IMR-90 (cell line): ENCODE results near the gene DBT. TPM values are rescaled to one million over a fixed set of nuclear protein-coding genes. Genes with fewer than 3 reads are reported as not detected.

Experiments
- ATAC-seq: fragments of 200-7000 bp; cut with Tn5 transposase; 2 replicates; pipeline ENCODE4 v1.9.1; 2020; ENCODE audit warnings: low read depth, mild to moderate bottlenecking, moderate library complexity
- BruUV-seq: library from RNA; stranded (reverse); fragments of 400-500 nt; replicated peaks from 2 replicates; lab custom pipeline; 2021; lab: Mats Ljungman, UMichigan
- CTCF ChIA-PET: fragments of 300-600 bp; formaldehyde crosslinking; extraction: SDS; loops from one replicate; lab custom pipeline; 2021; ENCODE audit warnings: antibody characterized with exemption; lab: Yijun Ruan, JAX
- POLR2A ChIA-PET: fragments of 300-600 bp; sonication (Branson Sonifier 250); formaldehyde crosslinking; loops from one replicate; lab custom pipeline; 2022; ENCODE audit warnings: antibody characterized with exemption; ENCODE audit not compliant: unreplicated experiment; lab: Charles Lee
- DNase-seq: peaks from one replicate; pipeline ENCODE4 v3.0.0; 2013
- H2AFZ ChIP-seq: replicated peaks from 2 replicates; pipeline ENCODE3; 2013; ENCODE audit warnings: low read length, mild to moderate bottlenecking; ENCODE audit not compliant: poor library complexity
- H2AK5ac ChIP-seq: 2 replicates; pipeline ENCODE4 v1.6.1; 2013; ENCODE audit warnings: low read depth, low read length, inconsistent platforms
- H2AK9ac ChIP-seq: replicated peaks from 2 replicates; pipeline ENCODE3; 2013; ENCODE audit warnings: mild to moderate bottlenecking, low read depth, low read length, moderate library complexity; ENCODE audit not compliant: poor library complexity
- H2BK120ac ChIP-seq: 2 replicates; pipeline ENCODE4 v1.6.1; 2013; ENCODE audit warnings: low read depth, low read length, inconsistent platforms
- H2BK15ac ChIP-seq: 3 replicates; pipeline ENCODE4 v1.6.1; 2013; ENCODE audit warnings: low read depth, low read length, inconsistent platforms
- H2BK20ac ChIP-seq: 2 replicates; pipeline ENCODE4 v1.6.1; 2013; ENCODE audit warnings: low read depth, mild to moderate bottlenecking, inconsistent platforms, low read length, moderate library complexity
- H2BK5ac ChIP-seq: 2 replicates; pipeline ENCODE4 v1.6.1; 2013; ENCODE audit warnings: mild to moderate bottlenecking, low read depth, low read length, inconsistent platforms; ENCODE audit not compliant: poor library complexity, severe bottlenecking
- H3K14ac ChIP-seq: replicated peaks from 2 replicates; pipeline ENCODE4 v1.6.1; 2013; ENCODE audit warnings: low read depth, low read length, inconsistent platforms
- H3K18ac ChIP-seq: 2 replicates; pipeline ENCODE4 v1.6.1; 2013; ENCODE audit warnings: low read depth, low read length, control low read depth
- H3K23ac ChIP-seq: 2 replicates; pipeline ENCODE4 v1.6.1; 2013; ENCODE audit warnings: low read depth, low read length, inconsistent platforms
- H3K27ac ChIP-seq: 2 replicates; pipeline ENCODE4 v1.5.1; 2013; ENCODE audit warnings: mild to moderate bottlenecking, control low read depth, low read length; ENCODE audit not compliant: insufficient read depth
- H3K27me3 ChIP-seq: 2 replicates; pipeline ENCODE4 v1.6.1; 2013; ENCODE audit warnings: low read length; ENCODE audit not compliant: control insufficient read depth, insufficient read depth
- H3K36me3 ChIP-seq: 2 replicates; pipeline ENCODE4 v1.6.1; 2013; ENCODE audit warnings: low read length, mixed read lengths; ENCODE audit not compliant: control insufficient read depth, insufficient read depth
- H3K4ac ChIP-seq: 2 replicates; pipeline ENCODE4 v1.6.1; 2013; ENCODE audit warnings: low read depth, low read length, inconsistent platforms
- H3K4me1 ChIP-seq: 2 replicates; pipeline ENCODE4 v1.6.1; 2013; ENCODE audit warnings: low read length, mixed read lengths; ENCODE audit not compliant: control insufficient read depth, insufficient read depth
- H3K4me2 ChIP-seq: 2 replicates; pipeline ENCODE4 v1.6.1; 2013; ENCODE audit warnings: low read depth, mild to moderate bottlenecking, control low read depth, low read length, moderate library complexity
- H3K4me3 ChIP-seq: 2 replicates; pipeline ENCODE4 v1.5.1; 2013; ENCODE audit warnings: low read depth, mild to moderate bottlenecking, control low read depth, low read length, moderate library complexity; ENCODE audit not compliant: insufficient read depth
- H3K56ac ChIP-seq: 2 replicates; pipeline ENCODE4 v1.6.1; 2013; ENCODE audit warnings: low read length, inconsistent platforms; ENCODE audit not compliant: insufficient read depth; ENCODE audit errors: extremely low read depth
- H3K79me1 ChIP-seq, 2 experiments: 2 replicates each; pipeline ENCODE4 v1.6.1; 2013; ENCODE audit warnings: low read length in 2 of 2, inconsistent platforms in 1 of 2, low read depth in 1 of 2
- H3K9ac ChIP-seq: 2 replicates; pipeline ENCODE4 v1.6.1; 2013; ENCODE audit warnings: low read depth, low read length, control low read depth
- H3K9me1 ChIP-seq: 2 replicates; pipeline ENCODE4 v1.6.1; 2013; ENCODE audit warnings: low read length, inconsistent platforms; ENCODE audit not compliant: insufficient read depth
- H3K9me3 ChIP-seq: 2 replicates; pipeline ENCODE4 v1.6.1; 2013; ENCODE audit warnings: low read length; ENCODE audit not compliant: control insufficient read depth, insufficient read depth
- H4K20me1 ChIP-seq: 2 replicates; pipeline ENCODE4 v1.6.1; 2013; ENCODE audit warnings: low read length, inconsistent platforms; ENCODE audit not compliant: insufficient read depth
- H4K5ac ChIP-seq: 2 replicates; pipeline ENCODE4 v1.6.1; 2013; ENCODE audit warnings: mild to moderate bottlenecking, low read depth, low read length, control low read depth
- H4K8ac ChIP-seq, 2 experiments: 2 replicates each; pipeline ENCODE4 v1.6.1; 2013; ENCODE audit warnings: low read depth in 2 of 2, low read length in 2 of 2, control low read depth in 1 of 2, inconsistent platforms in 1 of 2
- H4K91ac ChIP-seq: 2 replicates; pipeline ENCODE4 v1.6.1; 2013; ENCODE audit warnings: low read depth, low read length, inconsistent platforms; ENCODE audit not compliant: insufficient read depth
- CEBPB ChIP-seq: IDR thresholded peaks from 2 replicates; pipeline ENCODE4 v1.6.1; 2012; ENCODE audit warnings: low read depth, low read length, improper control_type of control experiment
- CHD1 ChIP-seq: IDR thresholded peaks from 2 replicates; pipeline ENCODE4 v1.6.1; 2012; ENCODE audit warnings: low read depth, low read length, improper control_type of control experiment
- FOS ChIP-seq: fragments of 150-350 bp; IDR thresholded peaks from 2 replicates; pipeline ENCODE4 v1.6.1; 2016; ENCODE audit warnings: low read depth, low read length
- MAFK ChIP-seq: IDR thresholded peaks from 2 replicates; pipeline ENCODE4 v1.6.1; 2012; ENCODE audit warnings: low read depth, low read length, improper control_type of control experiment
- MAZ ChIP-seq: IDR thresholded peaks from 2 replicates; pipeline ENCODE4 v1.6.1; 2012; ENCODE audit warnings: low read depth, mild to moderate bottlenecking, low read length, improper control_type of control experiment, moderate library complexity, borderline replicate concordance
- MXI1 ChIP-seq: IDR thresholded peaks from 2 replicates; pipeline ENCODE4 v1.6.1; 2012; ENCODE audit warnings: low read depth, mild to moderate bottlenecking, low read length, moderate library complexity, borderline replicate concordance
- NFE2L2 ChIP-seq: fragments of 150-350 bp; IDR thresholded peaks from 2 replicates; pipeline ENCODE4 v1.6.1; 2016; ENCODE audit warnings: low read depth, mild to moderate bottlenecking, low read length
- RCOR1 ChIP-seq: IDR thresholded peaks from 2 replicates; pipeline ENCODE4 v1.6.1; 2012; ENCODE audit warnings: mild to moderate bottlenecking, low read length, improper control_type of control experiment; ENCODE audit not compliant: insufficient replicate concordance
- RFX5 ChIP-seq: IDR thresholded peaks from 2 replicates; pipeline ENCODE4 v1.8.0; 2012; ENCODE audit warnings: low read depth, mild to moderate bottlenecking, low read length, moderate library complexity
- SMC3 ChIP-seq: fragments of 150-350 bp; IDR thresholded peaks from 2 replicates; pipeline ENCODE4 v1.6.1; 2016; ENCODE audit warnings: low read depth, mild to moderate bottlenecking, antibody characterized with exemption, low read length, moderate library complexity
- WGBS, 2 experiments: methylation state at CpG; one replicate each; pipeline versions ENCODE4 v1.1.5 to v1.1.7; 2013; ENCODE audit warnings: missing lambda C conversion rate in 2 of 2; ENCODE audit not compliant: insufficient read length in 1 of 2; ENCODE audit errors: extremely low coverage in 2 of 2; 5-methylcytosine and 5-hydroxymethylcytosine counted together
- dilution Hi-C: fragments of 300-500 bp; cut with HindIII; formaldehyde crosslinking; loops from one replicate; pipeline ENCODE4 v1.14.3; 2018; ENCODE audit warnings: low sequenced_read_pairs; ENCODE audit not compliant: unreplicated experiment
- in situ Hi-C: fragments of 300-500 bp; cut with MboI; formaldehyde crosslinking; loops from 3 replicates; pipeline ENCODE4 v1.14.3; 2019; ENCODE audit warnings: low sequenced_read_pairs, inconsistent platforms, mixed read lengths
- intact Hi-C: fragments of 100-400 bp; cut with micrococcal nuclease; formaldehyde crosslinking; loops from 2 replicates; pipeline ENCODE4 v1.10.0; 2022
- polyA plus RNA-seq, 3 experiments: library from polyadenylated mRNA; depleted of rRNA; stranded (reverse); fragments of >200 nt; gene quantifications; 2 replicates each; pipeline ENCODE4 v1.2.3, GENCODE V29; 2012; ENCODE audit warnings: low replicate concordance in 1 of 3
- total RNA-seq: library from RNA; depleted of rRNA; stranded (reverse); fragments of >200 nt; gene quantifications from 2 replicates; pipeline ENCODE4 v1.2.3, GENCODE V29; 2012
- TF ChIP-seq, protein P1 (sequence below): conservative IDR thresholded peaks from 2 replicates; pipeline ENCODE4 v1.5.1; 2012; ENCODE audit warnings: mild to moderate bottlenecking, low read depth, low read length, improper control_type of control experiment
- TF ChIP-seq, protein P2 (sequence below): fragments of 150-350 bp; IDR thresholded peaks from 2 replicates; pipeline ENCODE4 v1.6.1; 2016; ENCODE audit warnings: low read depth, mild to moderate bottlenecking, low read length, moderate library complexity, borderline replicate concordance
- TF ChIP-seq, protein P3 (sequence below): fragments of 150-350 bp; IDR thresholded peaks from 2 replicates; pipeline ENCODE4 v1.6.1; 2017; ENCODE audit warnings: mild to moderate bottlenecking, antibody characterized with exemption, low read length, low read depth

The DBT gene
- total and polyA plus RNA-seq, 2 of the 4 experiments (the other 2 are of a cell fraction): 3.4 to 3.8 TPM

DNA sequence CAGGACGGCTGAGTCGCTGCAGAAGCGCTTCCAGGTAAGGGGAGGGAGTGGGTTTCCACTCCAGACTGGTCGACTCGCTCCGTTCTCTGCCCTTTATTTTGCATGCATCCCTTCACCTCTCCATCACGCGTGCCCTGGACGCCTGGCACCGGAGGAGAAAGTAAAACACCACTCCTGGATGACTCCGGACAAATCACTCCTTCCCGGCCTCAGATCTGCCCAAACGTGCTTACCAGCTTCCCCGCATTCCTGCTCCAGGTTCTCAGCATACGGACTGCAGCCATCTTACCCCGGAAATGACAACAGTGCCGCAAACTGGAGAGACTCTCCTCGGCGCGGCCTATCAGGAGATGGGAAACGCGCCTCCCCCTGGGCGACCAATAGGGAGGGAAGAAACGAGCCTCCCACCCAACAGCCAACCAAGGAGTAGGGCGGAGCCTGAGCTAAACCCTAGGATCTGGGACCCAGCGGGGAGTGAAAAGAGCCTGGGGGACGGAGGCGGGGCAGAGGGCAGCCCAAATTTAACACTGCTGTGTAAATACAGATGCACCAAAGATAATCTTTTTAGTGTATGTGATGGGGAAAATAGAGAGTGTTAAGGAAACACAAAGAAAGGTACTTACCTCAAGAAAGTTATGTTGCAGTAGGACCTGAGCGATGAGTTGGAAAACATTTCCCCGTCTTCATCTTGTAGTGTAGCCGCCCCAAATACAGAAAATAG is at the start of gene DBT (continued):
- TF ChIP-seq, protein P1, sequence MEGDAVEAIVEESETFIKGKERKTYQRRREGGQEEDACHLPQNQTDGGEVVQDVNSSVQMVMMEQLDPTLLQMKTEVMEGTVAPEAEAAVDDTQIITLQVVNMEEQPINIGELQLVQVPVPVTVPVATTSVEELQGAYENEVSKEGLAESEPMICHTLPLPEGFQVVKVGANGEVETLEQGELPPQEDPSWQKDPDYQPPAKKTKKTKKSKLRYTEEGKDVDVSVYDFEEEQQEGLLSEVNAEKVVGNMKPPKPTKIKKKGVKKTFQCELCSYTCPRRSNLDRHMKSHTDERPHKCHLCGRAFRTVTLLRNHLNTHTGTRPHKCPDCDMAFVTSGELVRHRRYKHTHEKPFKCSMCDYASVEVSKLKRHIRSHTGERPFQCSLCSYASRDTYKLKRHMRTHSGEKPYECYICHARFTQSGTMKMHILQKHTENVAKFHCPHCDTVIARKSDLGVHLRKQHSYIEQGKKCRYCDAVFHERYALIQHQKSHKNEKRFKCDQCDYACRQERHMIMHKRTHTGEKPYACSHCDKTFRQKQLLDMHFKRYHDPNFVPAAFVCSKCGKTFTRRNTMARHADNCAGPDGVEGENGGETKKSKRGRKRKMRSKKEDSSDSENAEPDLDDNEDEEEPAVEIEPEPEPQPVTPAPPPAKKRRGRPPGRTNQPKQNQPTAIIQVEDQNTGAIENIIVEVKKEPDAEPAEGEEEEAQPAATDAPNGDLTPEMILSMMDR: no peak
- TF ChIP-seq MAZ: peak; percentile 24; the same call in 1 of the 2 replicates
- no peak for TF ChIP-seq RCOR1

DNA sequence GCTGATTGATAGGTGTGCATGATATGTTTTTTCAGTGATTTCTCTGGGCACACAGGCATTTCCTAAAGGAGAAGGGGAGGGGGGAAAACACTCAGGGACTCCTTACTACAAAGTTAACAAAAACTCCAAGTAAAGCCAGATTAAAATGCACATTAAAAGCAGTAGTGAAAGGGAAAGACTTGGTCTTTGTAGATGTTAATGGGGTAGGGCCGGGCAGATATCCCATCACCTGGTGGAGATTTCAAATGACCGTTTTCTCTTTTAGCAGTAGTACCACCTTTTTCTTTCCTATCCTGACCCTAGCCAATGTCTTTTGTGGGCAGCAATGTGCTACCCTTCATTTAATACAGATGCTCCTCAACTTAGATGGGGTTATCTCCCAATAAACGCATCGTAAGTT is 48.9 kb upstream of the DBT start:
- no peak overlapping the region for H4K5ac ChIP-seq
- no peak overlapping the region for H2BK120ac ChIP-seq
- no peaks in the 10 kb centered on the region for H4K20me1 ChIP-seq
- no peak overlapping the region for H3K23ac ChIP-seq
- DNase-seq (no peak), ATAC-seq (no peak)
- H3K9me1 ChIP-seq: no peaks in the 10 kb centered on the region
- H2AK5ac ChIP-seq: no peak overlapping the region
- H4K8ac ChIP-seq: no peak overlapping the region
- H3K4me2 ChIP-seq: no peak overlapping the region
- H3K4ac ChIP-seq: no peak overlapping the region
- ChIA-PET POLR2A (no interaction called here), CTCF (no interaction called here)
- no peak overlapping the region for H3K27ac ChIP-seq
- no TSS peak for BruUV-seq
- no peaks in the 10 kb centered on the region; the same call in 1 of the 2 replicates for H3K27me3 ChIP-seq
- H3K36me3 ChIP-seq: 0 out of 2 replicates have a peak, but pooled peaks cover 4% of the 10 kb centered on the region
- no peak overlapping the region for H3K56ac ChIP-seq
- H3K79me1 ChIP-seq: no peaks in the 10 kb centered on the region
- no peaks in the 10 kb centered on the region for H3K9me3 ChIP-seq
- no peak overlapping the region for H2AK9ac ChIP-seq
- H2BK20ac ChIP-seq: no peak overlapping the region
- no peak overlapping the region for H4K91ac ChIP-seq
- intact Hi-C loops (no loop called here), dilution Hi-C loops (no loop called here), in situ Hi-C loops (no loop called here)
- no peak overlapping the region for H2BK5ac ChIP-seq
- no peak overlapping the region for H3K14ac ChIP-seq
- H3K18ac ChIP-seq: no peak overlapping the region
- H2BK15ac ChIP-seq: no peak overlapping the region
- no peak overlapping the region for H2AFZ ChIP-seq
- no peak overlapping the region for H3K9ac ChIP-seq
- H3K4me1 ChIP-seq: no peaks in the 10 kb centered on the region
- no CpG with 5 or more reads among the region's 4 CpGs for WGBS, 2 experiments
- no peak overlapping the region for H3K4me3 ChIP-seq
- TF ChIP-seq FOS (no peak), NFE2L2 (no peak), MAFK (no peak), CHD1 (no peak), RCOR1 (no peak), MXI1 (no peak), MAZ (no peak), CEBPB (no peak), SMC3 (no peak), RFX5 (no peak)
- TF ChIP-seq, protein P2, sequence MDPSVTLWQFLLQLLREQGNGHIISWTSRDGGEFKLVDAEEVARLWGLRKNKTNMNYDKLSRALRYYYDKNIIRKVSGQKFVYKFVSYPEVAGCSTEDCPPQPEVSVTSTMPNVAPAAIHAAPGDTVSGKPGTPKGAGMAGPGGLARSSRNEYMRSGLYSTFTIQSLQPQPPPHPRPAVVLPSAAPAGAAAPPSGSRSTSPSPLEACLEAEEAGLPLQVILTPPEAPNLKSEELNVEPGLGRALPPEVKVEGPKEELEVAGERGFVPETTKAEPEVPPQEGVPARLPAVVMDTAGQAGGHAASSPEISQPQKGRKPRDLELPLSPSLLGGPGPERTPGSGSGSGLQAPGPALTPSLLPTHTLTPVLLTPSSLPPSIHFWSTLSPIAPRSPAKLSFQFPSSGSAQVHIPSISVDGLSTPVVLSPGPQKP: no peak
- TF ChIP-seq, protein P3, sequence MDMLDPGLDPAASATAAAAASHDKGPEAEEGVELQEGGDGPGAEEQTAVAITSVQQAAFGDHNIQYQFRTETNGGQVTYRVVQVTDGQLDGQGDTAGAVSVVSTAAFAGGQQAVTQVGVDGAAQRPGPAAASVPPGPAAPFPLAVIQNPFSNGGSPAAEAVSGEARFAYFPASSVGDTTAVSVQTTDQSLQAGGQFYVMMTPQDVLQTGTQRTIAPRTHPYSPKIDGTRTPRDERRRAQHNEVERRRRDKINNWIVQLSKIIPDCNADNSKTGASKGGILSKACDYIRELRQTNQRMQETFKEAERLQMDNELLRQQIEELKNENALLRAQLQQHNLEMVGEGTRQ: no peak
